Mesendoderm (in vitro differentiated cells): Measurements from ENCODE around the gene ARL15.

Experiments used
- DNase-seq: peaks from one replicate; pipeline ENCODE4 v3.0.0; 2013
- H2AK5ac ChIP-seq: 2 replicates; pipeline ENCODE4 v1.6.1; 2013; ENCODE audit warnings: low read length, inconsistent platforms
- H2BK120ac ChIP-seq: 2 replicates; pipeline ENCODE4 v1.6.1; 2013; ENCODE audit warnings: low read depth, mild to moderate bottlenecking, low read length, moderate library complexity, mixed read lengths
- H2BK15ac ChIP-seq: replicated peaks from 2 replicates; pipeline ENCODE4 v1.6.1; 2013; ENCODE audit warnings: low read depth, mild to moderate bottlenecking, moderate library complexity
- H2BK5ac ChIP-seq: 2 replicates; pipeline ENCODE4 v1.6.1; 2013; ENCODE audit warnings: low read length, inconsistent platforms
- H3K18ac ChIP-seq: 2 replicates; pipeline ENCODE4 v1.6.1; 2013; ENCODE audit warnings: mild to moderate bottlenecking, low read length, mixed read lengths
- H3K23ac ChIP-seq: one replicate; pipeline ENCODE4 v1.6.1; 2013; ENCODE audit warnings: low read length
- H3K27ac ChIP-seq: 2 replicates; pipeline ENCODE4 v1.5.1; 2013; ENCODE audit warnings: low read depth, mild to moderate bottlenecking, inconsistent platforms, low read length, moderate library complexity
- H3K27me3 ChIP-seq: 2 replicates; pipeline ENCODE4 v1.6.1; 2013; ENCODE audit warnings: low read length, control low read depth, mild to moderate bottlenecking, inconsistent platforms; ENCODE audit not compliant: insufficient read depth, poor library complexity
- H3K36me3 ChIP-seq: 2 replicates; pipeline ENCODE4 v1.6.1; 2013; ENCODE audit warnings: low read length, inconsistent platforms; ENCODE audit not compliant: control insufficient read depth, insufficient read depth
- H3K4ac ChIP-seq: one replicate; pipeline ENCODE4 v1.6.1; 2013; ENCODE audit warnings: low read depth, mild to moderate bottlenecking, low read length, moderate library complexity
- H3K4me1 ChIP-seq: 2 replicates; pipeline ENCODE4 v1.6.1; 2013; ENCODE audit warnings: low read depth, low read length, inconsistent platforms; ENCODE audit not compliant: control insufficient read depth
- H3K4me2 ChIP-seq: 2 replicates; pipeline ENCODE4 v1.6.1; 2013; ENCODE audit warnings: low read length
- H3K4me3 ChIP-seq: 2 replicates; pipeline ENCODE4 v1.5.1; 2013; ENCODE audit warnings: mild to moderate bottlenecking, low read length
- H3K56ac ChIP-seq: one replicate; pipeline ENCODE4 v1.6.1; 2013; ENCODE audit warnings: low read length
- H3K79me1 ChIP-seq: 2 replicates; pipeline ENCODE4 v1.6.1; 2013; ENCODE audit warnings: low read length, inconsistent platforms
- H3K79me2 ChIP-seq: 2 replicates; pipeline ENCODE4 v1.6.1; 2013; ENCODE audit warnings: mild to moderate bottlenecking, low read length; ENCODE audit not compliant: control insufficient read depth, insufficient read depth
- H3K9ac ChIP-seq: 2 replicates; pipeline ENCODE4 v1.6.1; 2013; ENCODE audit warnings: low read length, inconsistent platforms
- H4K5ac ChIP-seq: one replicate; pipeline ENCODE4 v1.6.1; 2013; ENCODE audit warnings: low read length
- H4K8ac ChIP-seq: one replicate; pipeline ENCODE4 v1.6.1; 2013; ENCODE audit warnings: low read depth, mild to moderate bottlenecking, control low read depth, low read length, moderate library complexity
- WGBS: extraction: QIAGEN DNeasy Blood & Tissue Kit; methylation state at CpG from one replicate; pipeline ENCODE4 v1.1.7; 2013; ENCODE audit warnings: low lambda C conversion rate, missing lambda C conversion rate; ENCODE audit not compliant: insufficient coverage; ENCODE audit errors: extremely low coverage; 5-methylcytosine and 5-hydroxymethylcytosine counted together

Gene ARL15

GRCh38 chr5:53874409-53874808 is 436.0 kb downstream of the ARL15 start:
- H2BK15ac ChIP-seq: no peak overlapping the region
- WGBS: no CpG with 5 or more reads among the region's 1 CpG
- no peak overlapping the region for H2AK5ac ChIP-seq
- H3K9ac ChIP-seq: no peak overlapping the region
- H3K4me3 ChIP-seq: no peak overlapping the region
- no peak overlapping the region for H3K4me2 ChIP-seq
- H4K8ac ChIP-seq: no peak overlapping the region
- peak; percentile 59 for DNase-seq
- no peak overlapping the region for H3K27ac ChIP-seq
- no peaks in the 10 kb centered on the region for H3K79me2 ChIP-seq
- no peak overlapping the region for H2BK5ac ChIP-seq
- no peaks in the 10 kb centered on the region for H3K79me1 ChIP-seq
- H3K4me1 ChIP-seq: peaks cover 4% of the 10 kb centered on the region
- no peak overlapping the region for H2BK120ac ChIP-seq
- H3K36me3 ChIP-seq: no peaks in the 10 kb centered on the region
- no peak overlapping the region for H3K4ac ChIP-seq
- no peak overlapping the region for H3K23ac ChIP-seq
- H3K27me3 ChIP-seq: no peaks in the 10 kb centered on the region
- no peak overlapping the region for H3K56ac ChIP-seq
- H3K18ac ChIP-seq: no peak overlapping the region
- H4K5ac ChIP-seq: no peak overlapping the region

DNA sequence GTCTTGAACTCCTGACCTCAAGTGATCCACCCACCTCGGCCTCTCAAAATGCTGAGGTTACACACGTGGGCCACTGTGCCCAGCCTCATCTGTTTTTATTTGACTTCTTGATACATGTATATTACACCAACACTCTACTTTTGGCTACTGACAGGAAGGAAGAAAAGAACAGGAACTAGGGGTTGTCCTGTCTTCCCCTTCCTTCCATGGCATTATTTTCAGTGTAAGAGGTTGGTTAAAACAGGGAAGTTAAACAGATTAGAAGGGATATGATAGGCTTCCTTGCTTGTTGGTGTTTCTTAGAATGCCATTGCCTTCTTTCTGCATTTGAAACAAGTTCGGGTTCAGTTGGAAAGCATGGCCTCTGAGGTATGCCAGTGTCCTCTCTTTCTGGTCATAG is 437.1 kb downstream of the ARL15 start:
- Histone ChIP-seq H3K23ac (no peak overlapping the region), H3K36me3 (no peaks in the 10 kb centered on the region), H3K9ac (no peak overlapping the region), H2BK120ac (no peak overlapping the region), H2BK15ac (no peak overlapping the region), H4K5ac (no peak overlapping the region), H3K18ac (no peak overlapping the region), H3K27ac (no peak overlapping the region), H3K4me2 (no peak overlapping the region), H3K79me2 (no peaks in the 10 kb centered on the region), H3K4me3 (no peak overlapping the region), H2AK5ac (no peak overlapping the region), H3K4ac (no peak overlapping the region), H3K79me1 (no peaks in the 10 kb centered on the region), H3K27me3 (no peaks in the 10 kb centered on the region), H3K4me1 (peaks cover 4% of the 10 kb centered on the region), H2BK5ac (no peak overlapping the region), H4K8ac (no peak overlapping the region), H3K56ac (no peak overlapping the region)
- DNase-seq: no peak
- no CpG with 5 or more reads among the region's 3 CpGs for WGBS

- H3K4ac ChIP-seq: no peak overlapping the region
- H2BK5ac ChIP-seq: no peak overlapping the region
- no peak overlapping the region for H3K56ac ChIP-seq
- no peak overlapping the region for H4K8ac ChIP-seq
- no peak overlapping the region for H3K9ac ChIP-seq
- no peak overlapping the region for H2BK120ac ChIP-seq
- H3K79me1 ChIP-seq: no peaks in the 10 kb centered on the region
- H4K5ac ChIP-seq: no peak overlapping the region
- H3K4me1 ChIP-seq: peaks cover 4% of the 10 kb centered on the region
- H3K4me2 ChIP-seq: no peak overlapping the region
- no peaks in the 10 kb centered on the region for H3K36me3 ChIP-seq
- WGBS: no CpG with 5 or more reads among the region's 2 CpGs
- H3K23ac ChIP-seq: no peak overlapping the region
- no peaks in the 10 kb centered on the region for H3K79me2 ChIP-seq
- no peak overlapping the region for H2AK5ac ChIP-seq
- no peak overlapping the region for H2BK15ac ChIP-seq
- H3K27ac ChIP-seq: no peak overlapping the region
- no peak for DNase-seq
- H3K18ac ChIP-seq: no peak overlapping the region
- H3K27me3 ChIP-seq: no peaks in the 10 kb centered on the region
- H3K4me3 ChIP-seq: no peak overlapping the region
Measured at GRCh38 chr5:53871775-53872174, 438.6 kb downstream of the ARL15 start.

GRCh38 chr5:53871050-53871449 is 439.3 kb downstream of the ARL15 start:
- no peaks in the 10 kb centered on the region for H3K36me3 ChIP-seq
- H3K4ac ChIP-seq: no peak overlapping the region
- no peak overlapping the region for H3K4me2 ChIP-seq
- H3K4me3 ChIP-seq: no peak overlapping the region
- no peak overlapping the region for H3K9ac ChIP-seq
- no peak overlapping the region for H2BK15ac ChIP-seq
- peak; percentile 57 for DNase-seq
- no CpG with 5 or more reads among the region's 5 CpGs for WGBS
- no peaks in the 10 kb centered on the region for H3K79me1 ChIP-seq
- H2BK5ac ChIP-seq: no peak overlapping the region
- no peak overlapping the region for H2AK5ac ChIP-seq
- H3K56ac ChIP-seq: no peak overlapping the region
- no peaks in the 10 kb centered on the region for H3K27me3 ChIP-seq
- no peak overlapping the region for H3K18ac ChIP-seq
- H3K79me2 ChIP-seq: no peaks in the 10 kb centered on the region
- H4K5ac ChIP-seq: no peak overlapping the region
- H3K23ac ChIP-seq: no peak overlapping the region
- no peak overlapping the region for H2BK120ac ChIP-seq
- peaks cover 4% of the 10 kb centered on the region for H3K4me1 ChIP-seq
- H3K27ac ChIP-seq: no peak overlapping the region
- no peak overlapping the region for H4K8ac ChIP-seq

DNA sequence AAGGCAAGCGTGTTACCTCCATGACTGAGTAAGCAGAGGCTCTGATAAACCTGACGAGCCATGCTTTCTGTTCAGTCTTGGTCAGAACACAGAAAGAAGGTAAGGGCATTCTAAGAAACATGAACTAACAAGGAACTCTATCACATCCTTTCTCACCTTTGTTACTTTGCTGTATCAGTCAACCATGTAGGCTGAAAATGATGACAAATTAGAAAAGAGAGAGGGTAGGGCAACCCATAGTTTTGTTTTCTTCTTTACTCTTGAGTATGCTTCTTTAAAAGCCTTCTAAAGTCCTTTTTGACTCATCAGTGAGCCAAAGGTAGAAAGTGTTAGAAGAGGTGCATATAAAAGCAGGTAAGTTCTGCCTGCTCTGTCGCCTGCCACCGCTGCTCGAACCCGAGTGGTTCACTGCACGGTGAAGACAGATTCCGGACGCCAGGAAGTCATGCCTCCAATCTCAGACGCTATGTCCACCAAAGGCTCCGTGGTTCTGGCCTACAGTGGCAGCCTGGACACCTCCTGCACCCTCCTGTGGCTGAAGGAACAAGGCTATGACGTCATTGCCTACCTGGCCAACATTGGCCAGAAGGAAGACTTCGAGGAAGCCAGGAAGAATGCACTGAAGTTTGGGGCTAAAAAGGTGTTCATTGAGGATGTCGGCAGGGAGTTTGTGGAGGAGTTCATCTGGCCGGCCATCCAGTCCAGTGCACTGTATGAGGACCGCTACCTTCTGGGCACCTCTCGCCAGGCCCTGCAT is 451.5 kb downstream of the ARL15 start:
- WGBS: no CpG with 5 or more reads among the region's 17 CpGs
- no peak overlapping the region for H2BK120ac ChIP-seq

DNA sequence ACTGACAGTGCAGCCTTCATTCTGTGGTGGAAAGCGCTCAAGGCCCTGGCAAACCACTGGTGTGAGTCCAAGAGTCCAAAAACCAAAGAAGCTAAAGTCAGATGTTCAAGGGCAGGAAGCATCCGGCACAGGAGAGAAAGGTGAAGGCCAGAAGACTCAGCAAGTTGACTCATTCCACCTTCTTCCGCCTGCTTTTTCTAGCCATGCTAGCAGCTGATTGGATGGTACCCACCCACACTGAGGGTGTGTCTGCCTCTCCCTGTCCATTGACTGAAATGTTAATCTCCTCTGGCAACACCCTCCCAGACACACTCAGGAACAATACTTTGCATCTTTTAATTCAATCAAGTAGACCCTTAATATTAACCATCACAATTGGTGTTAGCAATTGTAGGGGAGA is 453.9 kb downstream of the ARL15 start:
- no peak overlapping the region for H3K27ac ChIP-seq
- H3K4me1 ChIP-seq: no peaks in the 10 kb centered on the region
- no peak overlapping the region for H3K4me2 ChIP-seq
- H4K5ac ChIP-seq: no peak overlapping the region
- no peak overlapping the region for H3K4me3 ChIP-seq
- no CpG with 5 or more reads among the region's 3 CpGs for WGBS
- no peaks in the 10 kb centered on the region for H3K79me1 ChIP-seq
- no peaks in the 10 kb centered on the region for H3K27me3 ChIP-seq
- no peak overlapping the region for H3K9ac ChIP-seq
- no peaks in the 10 kb centered on the region for H3K79me2 ChIP-seq
- H2BK15ac ChIP-seq: no peak overlapping the region
- H2BK5ac ChIP-seq: no peak overlapping the region
- H2BK120ac ChIP-seq: no peak overlapping the region
- no peak overlapping the region for H4K8ac ChIP-seq
- H2AK5ac ChIP-seq: no peak overlapping the region
- H3K56ac ChIP-seq: no peak overlapping the region
- no peak overlapping the region for H3K23ac ChIP-seq
- no peak overlapping the region for H3K18ac ChIP-seq
- no peak overlapping the region for H3K4ac ChIP-seq
- no peak for DNase-seq
- no peaks in the 10 kb centered on the region for H3K36me3 ChIP-seq

More for the DNA sequence above, 451.5 kb downstream of the ARL15 start:
- no peak overlapping the region for H3K4me3 ChIP-seq
- no peaks in the 10 kb centered on the region for H3K79me1 ChIP-seq
- no peak overlapping the region for H4K5ac ChIP-seq
- H2BK15ac ChIP-seq: no peak overlapping the region
- no peak overlapping the region for H4K8ac ChIP-seq
- no peaks in the 10 kb centered on the region for H3K36me3 ChIP-seq
- H3K79me2 ChIP-seq: no peaks in the 10 kb centered on the region
- H3K4me2 ChIP-seq: no peak overlapping the region
- H3K27ac ChIP-seq: no peak overlapping the region
- no peaks in the 10 kb centered on the region for H3K27me3 ChIP-seq
- DNase-seq: no peak
- no peak overlapping the region for H3K9ac ChIP-seq
- H3K4ac ChIP-seq: no peak overlapping the region
- H2BK5ac ChIP-seq: no peak overlapping the region
- H3K23ac ChIP-seq: no peak overlapping the region
- no peak overlapping the region for H3K56ac ChIP-seq
- no peak overlapping the region for H2AK5ac ChIP-seq
- H3K18ac ChIP-seq: no peak overlapping the region
- no peaks in the 10 kb centered on the region for H3K4me1 ChIP-seq
